DMS153 treated with DMSO at 0.1 percent for 48 hours (cell line): ENCODE measurements around the gene CRHR2.

Source experiments
- DNase-seq: peaks from one replicate; lab custom pipeline; 2025; ENCODE audit not compliant: unreplicated experiment; lab: John Stamatoyannopoulos, UW

Gene CRHR2

DNA sequence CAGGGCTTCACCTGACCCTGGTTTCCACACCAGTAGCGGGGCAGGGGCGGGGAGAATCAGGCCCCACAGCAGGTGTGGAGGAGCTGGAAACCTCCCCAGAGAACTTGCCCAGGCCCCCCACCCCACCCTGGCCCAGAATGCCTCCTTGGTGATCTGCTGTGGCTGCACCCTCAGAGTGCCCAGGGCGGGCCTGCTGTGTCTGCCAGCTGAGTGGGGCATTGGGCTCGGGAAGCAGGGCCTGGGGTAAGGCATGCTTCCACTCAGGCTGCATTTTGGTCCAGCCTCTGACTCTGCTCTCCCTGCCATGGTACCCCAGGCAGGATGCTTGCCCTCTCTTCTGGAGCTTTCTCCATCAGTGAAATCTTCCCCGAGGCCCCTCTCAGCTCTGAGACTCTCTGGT lies 1.1 kb upstream of the CRHR2 start:
- no peak for DNase-seq

DNA sequence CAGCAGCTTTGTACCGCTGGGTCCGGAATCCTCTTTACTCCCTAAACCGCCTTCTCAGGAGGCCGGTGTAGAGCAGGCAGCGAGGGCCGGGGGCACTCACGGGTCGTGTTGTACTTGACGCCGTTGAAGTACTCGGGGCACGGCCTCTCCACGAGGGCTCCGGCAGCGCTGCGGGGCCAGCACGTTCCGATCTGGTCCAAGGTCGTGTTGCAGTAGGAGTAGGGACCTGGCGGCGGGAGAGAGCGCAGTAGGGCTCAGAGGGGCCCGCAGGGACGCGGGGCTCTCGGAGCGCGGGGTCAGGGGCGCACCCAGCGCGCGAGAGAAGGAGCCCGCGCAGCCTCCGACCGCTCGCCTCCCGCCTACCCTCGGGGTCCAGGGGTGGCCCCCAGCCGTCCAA lies 443 bp downstream of the CRHR2 start:
- no peak for DNase-seq

DNA sequence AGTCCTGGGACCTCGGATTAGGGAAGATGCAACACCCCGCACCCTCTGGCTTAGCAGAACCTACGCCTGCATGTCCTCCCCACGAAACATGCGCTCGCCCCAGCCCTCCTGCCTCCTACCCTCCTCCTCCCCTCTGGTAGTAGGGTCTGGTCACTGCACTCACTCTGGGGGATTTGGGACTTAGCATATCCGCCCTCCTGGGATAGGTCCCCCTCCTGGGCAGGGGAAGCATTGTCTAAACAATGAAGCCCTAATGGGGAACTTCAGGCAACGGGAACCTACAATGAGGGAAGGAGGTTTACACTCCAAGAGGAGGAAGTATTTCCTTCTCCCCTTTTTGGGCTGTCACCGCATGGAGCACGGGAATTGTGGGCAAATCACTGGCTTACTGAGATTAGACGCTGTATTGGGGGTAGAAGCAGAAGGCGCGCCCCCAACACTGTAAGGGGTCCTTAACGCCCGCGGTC lies 892 bp downstream of the CRHR2 start:
- no peak for DNase-seq

DNA sequence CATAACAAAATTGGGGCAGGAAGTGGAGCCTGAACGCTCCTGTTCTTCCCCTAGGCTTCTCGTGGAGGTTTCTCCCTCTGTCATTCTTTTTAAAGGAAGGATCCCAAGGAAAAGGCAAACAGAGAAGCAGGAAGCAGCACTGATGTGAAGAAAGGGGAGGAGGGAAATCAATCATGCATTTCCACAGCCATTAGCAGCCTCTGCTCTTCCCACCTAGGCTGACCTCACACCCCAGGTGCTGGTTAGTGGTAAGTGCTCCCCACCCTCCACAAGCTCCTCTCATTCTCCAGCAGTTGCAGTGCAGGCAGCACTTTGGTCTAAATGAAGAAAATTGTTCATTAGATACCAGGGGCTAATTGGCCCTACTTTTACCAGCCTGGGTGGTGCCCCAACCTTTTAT lies 2.6 kb downstream of the CRHR2 start:
- peak; percentile 23 for DNase-seq

DNA sequence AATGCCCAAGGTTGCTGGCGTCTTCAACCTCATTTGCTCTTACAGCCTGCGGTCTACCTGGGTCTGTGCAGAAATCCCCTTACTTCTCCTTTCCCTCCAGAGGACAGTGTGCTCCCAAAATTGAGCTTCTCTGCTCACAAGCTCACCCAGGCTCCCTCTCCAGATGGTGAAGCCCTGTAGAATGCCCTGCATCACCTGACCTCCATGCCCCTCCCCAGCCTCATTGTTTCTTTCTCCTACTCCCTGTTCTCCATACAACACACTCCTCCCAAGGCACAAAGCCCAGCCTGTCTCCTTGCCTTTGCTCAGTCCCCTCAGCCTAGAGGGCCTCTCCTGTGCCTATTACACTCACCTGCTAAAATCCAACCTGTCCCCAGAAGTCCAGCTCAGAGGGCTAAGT lies 3.5 kb downstream of the CRHR2 start:
- DNase-seq = no peak

DNA sequence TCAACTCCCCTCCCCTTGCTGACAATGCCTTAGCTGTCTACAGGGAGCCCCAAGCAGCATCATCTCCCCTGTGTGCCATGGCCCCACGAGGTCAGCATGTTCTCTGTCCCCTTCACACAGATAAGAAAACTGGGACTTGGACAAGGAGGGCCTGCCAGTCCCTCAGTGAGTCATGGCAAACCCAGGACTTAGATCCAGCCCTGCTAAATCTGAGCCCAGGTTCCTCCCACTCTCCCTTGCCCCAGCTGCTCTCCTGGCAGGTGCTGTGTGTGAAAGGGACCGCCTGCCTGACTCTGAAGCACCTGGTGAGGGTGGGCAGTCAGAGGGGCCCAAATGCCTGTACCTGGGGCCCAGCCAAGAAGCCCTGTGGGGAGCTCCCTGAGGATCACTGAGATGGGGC lies 7.4 kb downstream of the CRHR2 start:
- DNase-seq = no peak

DNA sequence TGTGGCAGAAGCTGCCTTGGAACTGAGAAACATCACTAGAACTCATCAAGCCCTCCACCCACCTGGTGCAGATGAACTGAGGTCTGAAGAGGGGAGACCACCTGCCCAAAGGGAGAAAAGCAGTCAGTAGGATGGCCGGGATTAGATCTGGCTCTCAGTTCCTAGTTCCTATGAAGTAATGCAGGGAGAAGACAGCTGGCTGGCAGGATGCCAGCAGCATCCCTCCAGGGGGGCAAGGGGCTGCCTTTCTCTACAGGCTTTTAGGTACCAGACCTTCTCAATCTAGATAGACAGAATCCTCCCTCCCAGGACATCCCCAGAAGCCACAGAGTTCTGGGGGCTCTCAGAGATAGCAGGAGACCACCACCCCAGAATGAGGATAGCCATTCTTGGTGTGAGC lies 7.8 kb downstream of the CRHR2 start:
- DNase-seq = no peak

DNA sequence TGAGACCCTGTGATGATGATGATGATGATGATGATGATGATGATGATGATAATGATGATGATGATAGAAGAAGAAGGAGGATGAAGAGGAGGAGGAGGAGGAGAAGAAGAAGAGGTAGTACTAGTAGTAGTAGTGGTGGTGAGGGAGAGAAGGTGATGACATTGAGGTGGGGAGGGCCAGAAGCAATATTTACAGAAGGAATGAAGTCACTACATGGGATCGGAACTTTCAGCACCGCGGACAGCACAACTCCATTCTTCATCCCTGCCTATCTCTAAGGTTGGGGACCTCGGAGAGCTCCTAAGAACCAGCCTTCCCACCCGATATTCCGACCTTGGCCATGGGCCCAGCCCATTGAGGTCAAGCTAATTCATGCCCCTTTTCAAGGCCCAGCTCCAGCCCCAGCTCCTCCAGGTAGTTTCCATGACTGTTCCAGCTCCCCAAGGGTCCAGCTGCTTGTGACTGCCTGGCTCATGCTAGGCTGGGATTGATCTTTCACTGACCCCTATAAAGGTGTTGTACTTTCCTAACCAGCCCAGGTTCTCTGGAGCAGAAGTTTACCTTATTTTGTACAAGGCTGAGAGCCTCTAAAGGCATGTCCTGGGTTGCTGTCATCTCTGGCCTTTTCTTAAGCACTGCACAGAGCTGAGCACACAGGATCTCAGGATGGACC lies 10.3 kb downstream of the CRHR2 start:
- no peak for DNase-seq

DNA sequence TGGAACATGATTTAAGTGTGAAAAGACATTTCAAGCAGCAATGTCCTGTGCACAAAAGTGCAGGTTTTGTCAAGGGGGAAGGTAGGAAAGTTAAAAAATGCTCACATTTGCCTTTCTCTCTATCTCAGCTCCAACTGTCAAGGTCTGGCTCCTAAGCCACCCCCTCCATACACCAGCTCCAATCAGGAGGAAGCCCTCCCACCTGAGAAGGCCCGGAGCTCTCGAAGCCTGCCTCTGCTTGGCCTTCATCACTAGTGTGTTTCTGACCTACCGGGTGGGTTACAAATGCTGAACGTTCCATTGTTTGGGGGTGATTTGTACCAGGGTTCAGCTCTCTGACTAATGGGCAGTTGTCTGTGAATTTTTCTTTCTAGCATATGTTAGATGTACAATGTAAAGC lies 14.2 kb downstream of the CRHR2 start:
- DNase-seq = no peak

DNA sequence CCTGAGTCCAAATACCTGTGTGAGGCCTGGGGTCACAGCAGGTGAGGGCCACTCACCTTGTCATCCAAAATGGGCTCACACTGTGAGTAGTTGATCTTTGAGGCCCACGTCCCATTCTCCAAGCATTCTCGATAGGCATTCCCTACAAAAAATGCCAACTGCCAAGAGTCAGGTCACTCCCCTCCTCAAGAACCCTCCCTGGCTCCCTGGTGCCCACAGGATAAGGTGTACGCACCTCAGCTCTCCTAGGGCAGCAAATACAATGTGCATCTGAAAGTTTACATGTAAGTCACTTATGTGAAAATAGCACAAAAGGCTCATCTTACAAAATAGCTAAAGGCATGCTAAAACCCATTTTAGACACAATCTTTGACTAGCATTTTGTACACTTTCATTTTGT lies 15.1 kb downstream of the CRHR2 start:
- DNase-seq = no peak

DNA sequence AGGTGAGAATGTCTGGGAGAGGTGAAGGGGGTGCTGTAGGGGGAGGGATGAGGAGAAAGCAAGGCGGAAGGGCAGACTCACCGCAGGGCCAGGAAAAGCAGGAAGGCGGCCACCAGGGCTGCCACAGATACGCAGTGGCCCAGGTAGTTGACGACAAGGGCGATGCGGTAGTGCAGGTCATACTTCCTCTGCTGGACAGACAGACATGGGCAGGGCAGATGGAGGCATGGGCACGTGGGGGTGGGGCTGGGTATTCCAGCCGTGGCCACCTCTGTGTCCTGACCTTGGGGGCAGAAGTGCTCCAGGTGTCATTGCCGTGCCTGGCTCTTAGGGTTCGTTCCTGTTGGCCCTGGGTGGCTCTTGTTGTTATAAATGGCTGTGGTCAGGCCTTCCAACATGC lies 16.8 kb downstream of the CRHR2 start:
- no peak for DNase-seq

DNA sequence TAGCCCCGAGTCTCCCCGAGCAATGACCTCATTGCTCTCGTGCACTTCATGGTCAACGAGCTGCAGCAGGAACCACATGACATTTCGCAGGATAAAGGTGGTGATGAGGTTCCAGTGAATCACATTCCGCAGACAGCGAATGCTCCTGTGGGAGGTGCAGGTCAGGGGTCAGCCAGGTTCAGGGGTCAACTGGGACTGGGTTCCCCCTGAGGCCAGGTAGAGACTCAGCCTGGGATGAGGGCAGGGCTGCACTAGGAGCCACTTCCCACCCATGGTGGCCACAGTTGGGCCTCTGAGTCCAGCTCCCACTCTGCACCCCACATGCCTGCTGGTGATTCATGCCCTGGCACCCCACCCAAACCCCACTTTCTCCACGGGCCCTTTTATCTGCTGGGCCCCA lies 17.2 kb downstream of the CRHR2 start:
- DNase-seq = no peak

DNA sequence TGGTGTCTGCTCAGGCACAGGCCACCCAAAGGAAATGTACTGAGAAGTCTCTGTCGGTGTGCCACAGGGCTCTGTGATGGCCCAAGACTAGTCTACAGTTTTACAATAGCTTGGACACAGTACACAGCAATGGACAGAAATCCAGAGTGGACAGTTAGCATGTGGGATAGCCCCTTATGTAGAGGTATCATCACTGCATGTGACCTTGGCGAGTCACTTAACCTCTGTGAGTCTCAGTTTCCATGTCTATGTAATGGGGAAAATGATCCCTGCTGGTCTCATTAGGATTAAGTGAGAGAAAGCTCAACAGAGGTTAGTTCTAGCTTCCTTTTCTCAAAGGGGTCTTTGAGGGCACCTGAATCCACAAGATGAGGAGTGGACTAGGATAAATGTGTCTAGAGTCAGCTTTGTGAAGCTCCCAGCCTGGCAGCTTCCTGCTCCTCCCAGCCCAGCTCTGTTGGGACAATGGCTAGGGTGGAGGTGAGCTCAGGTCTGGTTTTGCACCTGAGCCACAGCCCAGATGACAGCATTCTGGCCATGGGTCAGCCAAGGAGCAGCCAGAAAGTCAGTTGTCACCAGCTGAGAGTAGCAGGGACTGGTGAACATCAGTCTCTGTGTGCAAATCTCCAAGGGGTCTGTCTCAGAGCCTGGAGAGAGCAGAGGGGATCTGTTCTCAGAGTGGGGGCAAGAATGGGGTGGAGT lies 17.9 kb downstream of the CRHR2 start:
- DNase-seq = no peak

DNA sequence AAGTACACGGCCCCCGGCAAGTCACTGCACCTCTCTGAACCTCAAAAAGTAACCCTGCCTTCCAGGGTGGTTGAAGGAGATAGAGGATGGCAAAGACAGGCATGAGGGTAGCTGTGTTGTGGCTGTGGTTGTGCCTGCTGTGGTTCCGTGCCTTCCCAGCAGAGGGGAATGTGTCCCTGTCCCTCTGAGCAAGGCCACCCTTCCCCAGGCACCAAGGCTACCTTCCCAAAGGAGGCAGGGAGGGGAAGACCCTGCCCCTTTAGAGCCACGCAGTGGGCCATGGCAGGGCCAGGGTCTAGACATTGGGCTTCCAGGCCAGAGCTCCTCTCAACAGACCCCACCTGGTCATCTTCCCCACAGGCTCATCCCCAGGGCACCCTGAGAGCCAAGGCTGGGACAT lies 18.8 kb downstream of the CRHR2 start:
- no peak for DNase-seq

DNA sequence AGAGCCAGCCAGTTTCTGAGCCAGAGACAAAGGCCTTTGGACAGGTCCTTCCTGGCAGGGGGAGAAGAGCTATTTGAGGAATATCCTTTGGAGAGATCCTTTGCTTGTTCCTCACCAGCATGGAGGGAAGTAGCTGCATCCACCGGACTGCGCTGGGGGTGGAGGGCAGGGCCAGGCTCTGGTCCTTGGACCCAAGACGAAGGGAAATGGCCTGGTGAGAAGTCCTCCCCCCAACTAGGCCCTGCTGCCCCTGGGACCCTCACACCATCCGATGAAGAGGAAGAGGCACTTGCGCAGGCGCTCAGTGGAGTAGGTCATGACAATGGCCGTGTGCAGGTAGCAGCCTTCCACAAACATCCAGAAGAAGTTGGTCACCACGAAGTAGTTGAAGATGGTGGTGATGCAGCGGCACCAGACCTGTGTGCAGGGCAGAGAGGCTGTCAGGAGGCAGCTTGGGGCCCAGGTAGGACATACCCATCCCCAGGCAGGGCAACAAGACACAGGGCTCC lies 19.8 kb downstream of the CRHR2 start:
- DNase-seq = no peak

DNA sequence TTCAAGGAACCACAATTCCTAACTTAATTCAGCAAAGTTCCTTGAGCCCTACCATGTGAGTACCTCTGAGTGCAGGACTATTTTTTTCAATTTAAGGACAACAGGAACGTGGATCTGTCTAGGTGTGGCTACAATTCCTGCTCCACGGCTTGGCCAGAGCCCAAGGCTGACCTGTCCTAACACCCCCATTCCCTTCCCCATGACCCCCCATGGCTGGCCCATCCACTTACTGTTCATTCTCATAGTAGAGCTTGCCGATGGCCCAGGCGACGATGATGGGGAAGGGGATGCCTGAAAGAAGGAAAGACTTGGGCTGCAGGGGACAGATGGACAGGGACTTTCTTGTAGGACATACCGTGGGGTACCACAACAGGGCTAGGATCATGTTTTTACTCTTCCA lies 20.3 kb downstream of the CRHR2 start:
- no peak for DNase-seq

DNA sequence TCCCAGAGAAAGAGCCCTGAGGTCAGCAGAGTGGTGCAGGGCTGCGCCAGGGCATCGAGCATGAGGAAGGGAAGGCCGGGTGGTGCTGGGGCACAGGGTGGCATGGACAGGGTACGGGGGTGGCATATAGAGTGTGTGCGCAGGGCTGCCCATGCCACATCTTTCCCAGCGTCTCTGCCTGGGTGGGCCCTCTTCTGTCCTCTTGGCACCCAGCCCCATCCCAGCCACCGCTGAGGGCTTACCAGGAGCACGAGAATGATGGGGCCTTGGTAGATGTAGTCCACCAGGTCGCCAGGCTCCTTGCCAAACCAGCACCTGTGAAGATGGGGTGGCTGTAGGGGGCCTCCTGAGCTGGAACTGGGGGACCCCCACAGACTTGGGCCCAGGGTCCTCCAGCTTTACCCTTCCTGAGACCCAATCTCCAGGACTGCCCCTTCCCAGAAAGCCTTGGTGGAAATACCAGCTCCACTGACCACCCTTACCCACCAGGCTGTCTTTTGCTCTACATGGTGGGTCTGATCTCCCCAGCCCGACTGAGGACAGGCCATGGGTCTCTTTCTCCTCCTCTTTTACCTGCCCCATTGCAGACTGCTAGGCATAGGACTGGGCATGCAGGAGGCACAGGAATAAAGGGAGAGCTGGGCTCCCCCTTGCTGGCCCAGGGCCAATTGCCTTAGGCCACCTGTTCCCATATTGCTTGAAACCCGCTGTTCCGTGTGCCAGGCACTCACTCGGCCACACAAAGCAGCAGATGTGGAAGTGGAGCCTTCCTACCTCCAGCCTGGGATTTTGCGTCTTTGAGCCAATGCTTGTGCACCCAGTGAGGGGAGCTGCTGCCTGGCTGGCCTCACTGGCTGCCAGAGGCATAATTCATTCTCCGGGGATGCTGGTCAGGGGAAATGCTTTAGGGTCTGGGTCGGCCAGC lies 21.7 kb downstream of the CRHR2 start:
- DNase-seq = peak; percentile 49

DNA sequence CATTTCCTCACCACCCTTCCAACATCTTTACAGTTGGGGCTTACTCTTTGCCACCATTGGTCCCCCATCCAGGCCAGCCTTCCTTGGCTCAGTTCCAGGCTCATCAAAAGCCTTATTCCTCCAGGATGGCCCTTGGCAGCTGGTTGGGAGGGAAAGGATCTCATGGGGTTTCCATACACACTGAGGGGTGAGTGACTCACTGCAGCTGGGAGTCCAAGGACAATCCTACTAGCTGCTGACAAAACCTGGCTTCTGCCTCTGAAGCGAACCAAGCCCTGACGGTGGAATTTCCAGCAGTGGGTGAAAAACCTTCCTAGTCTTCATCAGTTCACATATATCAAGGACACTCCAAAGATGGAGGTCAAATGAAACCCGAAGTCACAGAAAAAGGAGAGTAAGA lies 22.9 kb downstream of the CRHR2 start:
- no peak for DNase-seq

DNA sequence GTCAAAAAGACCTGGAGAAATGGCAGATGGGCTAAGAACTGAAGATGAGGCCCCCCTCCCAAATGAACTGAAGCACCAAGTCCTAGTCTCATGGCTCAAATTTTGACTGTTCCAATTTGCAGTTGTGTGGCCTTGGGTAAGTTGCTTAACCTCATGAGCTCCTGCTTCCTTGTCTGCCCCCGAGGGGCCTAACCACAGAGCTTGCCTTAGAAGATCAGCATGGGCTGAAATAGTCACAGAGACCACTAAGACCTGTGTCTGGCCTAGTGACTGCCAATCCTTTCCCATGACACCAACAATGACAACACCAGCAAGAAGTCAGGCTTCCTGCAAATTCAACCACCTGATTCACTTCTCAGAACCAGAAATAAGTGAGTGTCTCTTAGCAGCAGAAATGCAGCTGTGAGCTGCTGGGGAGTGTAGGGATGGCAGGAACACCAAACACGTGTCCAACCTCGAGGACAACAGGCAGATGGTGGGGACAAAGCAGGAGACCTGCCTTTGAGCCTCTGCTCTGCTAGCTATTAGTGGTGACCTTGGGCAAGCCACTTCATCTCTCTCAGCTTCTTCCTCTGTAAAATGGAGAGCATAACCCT lies 23.7 kb downstream of the CRHR2 start:
- DNase-seq = no peak

DNA sequence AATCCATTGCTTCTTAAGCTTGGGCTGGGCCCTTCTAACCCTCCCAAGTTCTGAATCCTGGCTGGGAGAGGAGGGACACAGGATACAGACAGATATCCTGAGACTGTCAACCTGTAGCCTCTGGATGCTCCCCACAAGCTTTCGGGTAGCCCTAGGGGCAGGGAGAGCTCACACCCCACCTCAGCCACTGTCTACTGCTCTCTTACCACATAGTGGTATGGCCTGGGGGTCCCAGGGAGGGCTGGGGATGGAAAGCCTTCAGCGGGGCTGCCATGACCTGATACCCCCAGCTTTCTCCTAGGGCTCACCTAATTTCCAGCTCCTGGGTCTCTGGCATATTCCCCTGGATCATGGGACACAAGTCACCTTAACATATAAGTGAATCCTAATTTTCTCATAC lies 25.1 kb downstream of the CRHR2 start:
- DNase-seq = no peak
